ENCODE data around the gene RAPGEF4. TPM values are rescaled to one million over a fixed set of nuclear protein-coding genes. Genes with fewer than 3 reads are reported as not detected.

Gene RAPGEF4
- total RNA-seq, 1 experiment from 2014 or later: not detected

GRCh38 chr2:172945510-172945850, 209.8 kb downstream of the RAPGEF4 start:
- CTCF ChIA-PET: interaction anchor here (1.0 kb wide), 1 partner anchor 132 kb away, joined by 8 read pairs; no protein-coding TSS in a partner anchor
- peaks cover 6% of the 10 kb centered on the region for H3K4me1 Mint-ChIP-seq (ENCODE audit: insufficient read depth, unreplicated experiment)
- POLR2A ChIA-PET: no interaction called here
- H3K27ac Mint-ChIP-seq (ENCODE audit: low read depth, unreplicated experiment): no peak overlapping the region
- no peak overlapping the region for H3K4me3 Mint-ChIP-seq (ENCODE audit: unreplicated experiment)
- intact Hi-C loops (cut with micrococcal nuclease): no loop called here
- no TSS peak for BruUV-seq (replicated peaks)
- no peaks in the 10 kb centered on the region for H3K36me3 Mint-ChIP-seq (ENCODE audit: insufficient read depth, unreplicated experiment)
- H3K27me3 Mint-ChIP-seq (ENCODE audit: insufficient read depth, unreplicated experiment): no peaks in the 10 kb centered on the region
- TF ChIP-seq, protein P1, sequence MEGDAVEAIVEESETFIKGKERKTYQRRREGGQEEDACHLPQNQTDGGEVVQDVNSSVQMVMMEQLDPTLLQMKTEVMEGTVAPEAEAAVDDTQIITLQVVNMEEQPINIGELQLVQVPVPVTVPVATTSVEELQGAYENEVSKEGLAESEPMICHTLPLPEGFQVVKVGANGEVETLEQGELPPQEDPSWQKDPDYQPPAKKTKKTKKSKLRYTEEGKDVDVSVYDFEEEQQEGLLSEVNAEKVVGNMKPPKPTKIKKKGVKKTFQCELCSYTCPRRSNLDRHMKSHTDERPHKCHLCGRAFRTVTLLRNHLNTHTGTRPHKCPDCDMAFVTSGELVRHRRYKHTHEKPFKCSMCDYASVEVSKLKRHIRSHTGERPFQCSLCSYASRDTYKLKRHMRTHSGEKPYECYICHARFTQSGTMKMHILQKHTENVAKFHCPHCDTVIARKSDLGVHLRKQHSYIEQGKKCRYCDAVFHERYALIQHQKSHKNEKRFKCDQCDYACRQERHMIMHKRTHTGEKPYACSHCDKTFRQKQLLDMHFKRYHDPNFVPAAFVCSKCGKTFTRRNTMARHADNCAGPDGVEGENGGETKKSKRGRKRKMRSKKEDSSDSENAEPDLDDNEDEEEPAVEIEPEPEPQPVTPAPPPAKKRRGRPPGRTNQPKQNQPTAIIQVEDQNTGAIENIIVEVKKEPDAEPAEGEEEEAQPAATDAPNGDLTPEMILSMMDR (IDR thresholded peaks at IDR 0.05; ENCODE audit: unreplicated experiment): no peak
- no peak for DNase-seq (ENCODE audit: unreplicated experiment)
- peaks cover under 1% of the 10 kb centered on the region for H3K9me3 Mint-ChIP-seq (ENCODE audit: unreplicated experiment)

GRCh38 chr2:172947461-172948153, 212.0 kb downstream of the RAPGEF4 start:
- no peak overlapping the region for H3K27ac Mint-ChIP-seq (ENCODE audit: low read depth, unreplicated experiment)
- CTCF ChIA-PET: interaction anchor here (0.7 to 0.9 kb wide), 2 partner anchors 15 to 24 kb away, joined by 3 to 4 read pairs; no protein-coding TSS in a partner anchor
- BruUV-seq (replicated peaks): no TSS peak

DNA sequence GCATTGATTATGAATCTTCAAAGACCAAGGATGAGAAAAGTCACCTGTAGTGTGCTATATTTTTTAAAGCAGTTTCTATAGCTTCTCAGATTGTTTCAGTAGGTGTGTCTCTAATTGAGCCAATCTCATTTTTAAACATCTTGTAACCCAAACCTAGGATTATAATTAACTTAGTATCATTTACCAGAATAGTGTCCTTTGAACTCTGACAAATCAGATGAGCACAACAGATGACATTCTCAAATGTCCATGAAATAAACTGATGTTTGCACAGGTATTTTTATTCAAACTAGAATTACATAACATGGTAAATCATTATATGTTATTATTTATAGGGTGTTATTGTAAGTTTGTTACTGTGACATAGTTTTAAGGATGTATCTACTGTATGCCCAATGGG, 213.9 kb downstream of the RAPGEF4 start:
- TF ChIP-seq, protein P1 (IDR thresholded peaks at IDR 0.05; ENCODE audit: unreplicated experiment): no peak
- Mint-ChIP-seq H3K4me1 (ENCODE audit: insufficient read depth, unreplicated experiment) (peaks cover 6% of the 10 kb centered on the region), H3K27ac (ENCODE audit: low read depth, unreplicated experiment) (no peak overlapping the region), H3K27me3 (ENCODE audit: insufficient read depth, unreplicated experiment) (no peaks in the 10 kb centered on the region), H3K9me3 (ENCODE audit: unreplicated experiment) (no peaks in the 10 kb centered on the region), H3K36me3 (ENCODE audit: insufficient read depth, unreplicated experiment) (no peaks in the 10 kb centered on the region), H3K4me3 (ENCODE audit: unreplicated experiment) (no peak overlapping the region)
- CTCF ChIA-PET: no interaction called here
- no peak for DNase-seq (ENCODE audit: unreplicated experiment)
- no TSS peak for BruUV-seq (replicated peaks)
- POLR2A ChIA-PET: interaction anchor here (0.7 kb wide), 1 partner anchor 42 kb away, joined by 4 read pairs; no protein-coding TSS in a partner anchor
- intact Hi-C loops (cut with micrococcal nuclease): no loop called here

More at GRCh38 chr2:172947461-172948153, 212.0 kb downstream of the RAPGEF4 start:
- intact Hi-C loops (cut with micrococcal nuclease): no loop called here
- H3K4me3 Mint-ChIP-seq (ENCODE audit: unreplicated experiment): no peak overlapping the region
- no peaks in the 10 kb centered on the region for H3K36me3 Mint-ChIP-seq (ENCODE audit: insufficient read depth, unreplicated experiment)
- POLR2A ChIA-PET: no interaction called here
- DNase-seq (ENCODE audit: unreplicated experiment): no peak
- no peaks in the 10 kb centered on the region for H3K27me3 Mint-ChIP-seq (ENCODE audit: insufficient read depth, unreplicated experiment)
- TF ChIP-seq, protein P1 (IDR thresholded peaks at IDR 0.05; ENCODE audit: unreplicated experiment): no peak
- H3K4me1 Mint-ChIP-seq (ENCODE audit: insufficient read depth, unreplicated experiment): peaks cover 6% of the 10 kb centered on the region
- no peaks in the 10 kb centered on the region for H3K9me3 Mint-ChIP-seq (ENCODE audit: unreplicated experiment)

DNA sequence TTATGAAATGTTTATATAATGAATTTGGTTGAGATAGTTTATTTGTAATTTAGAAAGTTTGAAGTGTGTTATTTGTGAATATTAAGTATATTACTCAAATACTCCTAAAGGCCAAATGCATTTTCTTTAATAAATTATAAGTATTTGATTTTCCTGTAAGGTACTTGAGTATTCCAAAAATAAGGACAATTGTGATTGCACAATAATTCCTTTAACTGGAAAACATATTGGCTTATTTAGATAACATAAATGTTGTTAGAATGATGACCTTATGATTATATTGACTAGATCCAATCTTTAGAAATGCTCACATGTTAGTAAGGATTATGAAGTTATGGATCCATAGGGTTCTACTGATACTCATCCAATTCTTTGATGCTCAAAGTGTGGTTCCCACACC, 214.9 kb downstream of the RAPGEF4 start:
- no peak for DNase-seq (ENCODE audit: unreplicated experiment)
- Mint-ChIP-seq H3K9me3 (ENCODE audit: unreplicated experiment) (no peaks in the 10 kb centered on the region), H3K36me3 (ENCODE audit: insufficient read depth, unreplicated experiment) (no peaks in the 10 kb centered on the region), H3K4me3 (ENCODE audit: unreplicated experiment) (no peak overlapping the region), H3K27ac (ENCODE audit: low read depth, unreplicated experiment) (no peak overlapping the region), H3K27me3 (ENCODE audit: insufficient read depth, unreplicated experiment) (no peaks in the 10 kb centered on the region), H3K4me1 (ENCODE audit: insufficient read depth, unreplicated experiment) (peaks cover 6% of the 10 kb centered on the region)
- ChIA-PET CTCF (no interaction called here), POLR2A (no interaction called here)
- BruUV-seq (replicated peaks): no TSS peak
- TF ChIP-seq, protein P1 (IDR thresholded peaks at IDR 0.05; ENCODE audit: unreplicated experiment): no peak
- intact Hi-C loops (cut with micrococcal nuclease): no loop called here

All from MCF 10A (cell line).